Stimulated activated CD4-positive, alpha-beta T cell treated with anti-CD3 and anti-CD28 coated beads, Interleukin-4, amount 100 ng/mL, for 24 hours (primary cell): ENCODE results near the gene KCTD1.

ENCODE experiments used
- DNase-seq: peaks from one replicate; pipeline ENCODE4 v3.0.0-alpha.2; 2020

The KCTD1 gene

DNA sequence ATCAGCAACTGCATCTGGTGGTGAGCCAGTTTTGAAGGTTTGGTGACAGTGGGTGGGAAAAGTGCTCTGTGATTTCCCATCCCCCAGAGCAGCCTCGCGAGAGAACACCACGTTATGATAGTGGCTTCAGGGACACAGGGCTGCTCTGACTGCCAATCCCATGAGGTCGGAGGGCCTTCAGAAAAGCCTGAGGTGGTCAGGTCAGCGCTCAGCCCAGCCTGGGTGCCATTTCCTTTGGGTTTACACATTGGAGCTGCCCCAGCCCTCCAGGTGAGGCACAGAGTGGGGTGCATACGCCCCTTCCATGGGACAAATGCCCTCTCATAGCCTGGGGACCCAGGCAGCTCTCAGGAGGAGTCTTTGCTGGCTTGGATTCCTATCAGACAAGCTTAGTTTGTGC lies 126.8 kb downstream of the KCTD1 start:
- no peak for DNase-seq

DNA sequence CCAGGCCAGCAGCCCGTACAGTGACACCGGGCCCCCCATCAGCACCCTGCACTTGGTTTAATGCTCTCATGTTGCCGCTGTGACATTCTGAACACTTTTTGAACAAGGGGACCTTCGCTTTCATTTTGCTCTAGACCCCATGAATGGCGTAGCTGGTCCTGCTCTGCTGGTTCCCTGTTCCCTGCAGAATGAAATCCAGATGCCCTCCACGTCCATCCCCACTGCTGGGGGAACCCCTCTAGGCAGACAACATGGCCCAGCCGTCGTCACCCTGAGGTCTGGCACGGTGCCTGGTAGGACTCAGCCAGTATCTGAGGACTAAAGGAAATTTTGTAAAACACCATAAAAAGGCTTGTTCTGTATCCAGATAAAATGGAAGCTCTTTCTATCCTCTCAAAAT lies 128.6 kb downstream of the KCTD1 start:
- DNase-seq = no peak

DNA sequence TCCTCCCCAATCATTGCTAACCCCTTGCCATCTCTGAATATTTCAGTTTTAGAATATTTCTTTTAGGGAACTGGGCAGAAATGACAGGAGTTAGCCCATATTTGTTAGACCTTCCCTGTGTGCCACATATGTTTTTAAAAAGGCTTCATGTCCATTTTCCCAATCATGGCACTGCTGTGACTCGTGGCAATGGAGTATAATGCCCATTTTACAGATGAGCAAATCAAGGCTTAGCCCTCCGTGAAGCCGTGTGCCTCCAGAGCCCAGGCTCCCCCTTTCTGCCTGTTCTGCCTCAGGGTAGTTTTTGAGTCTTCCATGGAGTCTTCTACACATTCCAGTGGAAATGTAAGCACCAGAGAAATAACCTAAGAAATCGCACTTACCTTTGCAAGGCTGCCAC lies 130.1 kb downstream of the KCTD1 start:
- DNase-seq = no peak

DNA sequence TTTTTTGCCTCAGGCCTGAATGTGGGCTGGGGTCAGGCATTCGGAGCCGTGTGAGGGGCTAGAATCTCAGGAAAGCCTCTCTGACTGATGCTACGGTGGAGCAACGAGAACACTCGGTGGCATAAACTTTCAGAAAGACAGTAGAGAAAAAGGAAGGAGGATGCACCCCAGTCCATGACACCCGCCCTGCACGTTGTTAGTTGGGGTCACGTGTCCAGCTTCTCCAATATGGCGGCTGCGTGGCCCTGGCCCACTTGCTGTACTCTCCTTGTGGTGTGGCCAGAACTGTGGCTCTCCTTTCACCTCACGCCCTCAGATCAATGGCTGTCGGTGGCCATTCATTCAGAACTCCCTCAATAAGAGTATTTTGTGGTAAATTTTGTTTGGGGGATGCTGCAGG lies 131.2 kb downstream of the KCTD1 start:
- no peak for DNase-seq

DNA sequence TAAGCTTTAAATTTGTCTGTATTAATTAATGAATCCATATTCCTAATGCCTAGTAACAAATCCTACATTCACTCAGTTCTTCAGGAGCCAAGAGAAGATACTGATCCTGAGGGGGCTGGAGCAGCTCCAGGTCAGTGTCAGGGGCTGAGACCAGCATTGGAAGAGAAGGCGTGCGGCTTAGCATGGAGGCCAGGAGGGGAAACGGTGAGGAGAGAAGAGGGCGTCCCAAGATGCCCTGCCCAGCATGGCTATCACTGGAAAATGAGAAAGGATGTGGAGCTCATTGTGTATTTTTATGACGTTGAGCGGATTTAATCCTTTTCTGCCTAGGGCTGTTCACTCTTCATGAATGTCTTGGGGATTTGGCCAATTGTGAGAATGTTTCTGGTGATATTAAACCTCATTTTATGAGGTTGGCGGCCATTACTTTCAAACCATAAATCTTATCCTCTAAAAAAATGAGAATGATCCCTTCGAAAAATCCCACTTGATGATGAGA lies 131.7 kb downstream of the KCTD1 start:
- no peak for DNase-seq

DNA sequence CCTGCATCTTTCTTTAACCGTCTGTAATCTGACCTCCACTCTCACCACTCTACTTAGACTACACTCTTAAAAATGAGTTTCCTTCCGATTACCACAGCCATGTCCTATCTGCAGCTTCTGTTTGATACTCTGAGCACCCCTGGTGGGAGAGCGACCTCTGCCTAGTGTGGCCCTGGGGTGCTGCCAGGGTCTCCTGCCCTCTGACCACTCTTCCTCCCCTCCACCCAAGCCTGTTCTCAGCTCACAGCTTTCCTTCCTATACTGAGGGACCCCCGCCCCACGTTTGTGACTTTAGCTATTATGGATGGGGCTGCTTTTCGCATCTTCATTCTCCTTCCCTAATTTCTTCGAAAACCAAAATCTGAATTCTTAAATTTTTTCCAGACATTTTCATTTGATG lies 132.7 kb downstream of the KCTD1 start:
- no peak for DNase-seq

DNA sequence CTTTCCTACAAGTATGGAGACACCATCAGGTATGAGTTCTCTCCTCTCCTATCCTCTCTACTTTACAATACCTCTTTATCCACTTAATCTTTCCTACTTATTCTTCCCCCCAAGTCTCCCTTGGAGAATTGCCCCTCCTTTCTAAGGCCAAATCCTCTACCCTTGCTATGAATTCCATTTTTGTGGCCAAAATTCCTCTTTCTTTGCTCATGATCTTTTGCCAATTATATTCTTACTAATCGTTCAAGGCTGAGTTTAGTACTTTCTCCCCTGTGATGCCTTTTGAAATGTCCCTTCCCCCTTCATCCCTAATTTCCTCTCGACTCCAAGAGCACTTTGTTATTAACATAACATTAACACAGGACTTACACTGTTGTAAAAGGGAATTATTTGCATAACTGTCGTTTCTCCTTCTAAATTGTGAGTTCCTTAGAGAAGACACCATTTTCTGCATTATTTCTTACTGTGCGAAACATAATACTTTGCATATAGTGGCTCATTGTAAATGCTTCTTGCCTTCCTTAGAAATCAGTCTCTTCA lies 133.4 kb downstream of the KCTD1 start:
- no peak for DNase-seq

DNA sequence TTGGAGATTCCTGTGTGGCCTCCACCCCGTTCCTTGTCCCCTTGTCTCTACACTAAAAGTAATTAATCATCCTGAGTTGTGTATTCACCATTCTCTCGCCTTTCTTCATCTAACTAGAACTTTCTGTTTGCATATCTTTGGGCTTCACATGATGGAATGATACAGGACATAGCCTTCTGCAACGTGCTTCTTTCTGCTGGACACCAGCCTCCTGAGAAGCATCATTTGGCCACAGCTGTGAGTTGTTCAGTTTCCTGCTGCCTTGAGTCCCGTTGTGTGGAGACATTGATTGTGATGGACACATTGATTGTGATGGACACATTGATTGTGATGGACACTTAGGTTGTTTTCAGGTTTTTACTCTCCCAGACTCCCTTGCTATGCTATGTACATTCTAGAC lies 139.3 kb downstream of the KCTD1 start:
- DNase-seq = no peak

DNA sequence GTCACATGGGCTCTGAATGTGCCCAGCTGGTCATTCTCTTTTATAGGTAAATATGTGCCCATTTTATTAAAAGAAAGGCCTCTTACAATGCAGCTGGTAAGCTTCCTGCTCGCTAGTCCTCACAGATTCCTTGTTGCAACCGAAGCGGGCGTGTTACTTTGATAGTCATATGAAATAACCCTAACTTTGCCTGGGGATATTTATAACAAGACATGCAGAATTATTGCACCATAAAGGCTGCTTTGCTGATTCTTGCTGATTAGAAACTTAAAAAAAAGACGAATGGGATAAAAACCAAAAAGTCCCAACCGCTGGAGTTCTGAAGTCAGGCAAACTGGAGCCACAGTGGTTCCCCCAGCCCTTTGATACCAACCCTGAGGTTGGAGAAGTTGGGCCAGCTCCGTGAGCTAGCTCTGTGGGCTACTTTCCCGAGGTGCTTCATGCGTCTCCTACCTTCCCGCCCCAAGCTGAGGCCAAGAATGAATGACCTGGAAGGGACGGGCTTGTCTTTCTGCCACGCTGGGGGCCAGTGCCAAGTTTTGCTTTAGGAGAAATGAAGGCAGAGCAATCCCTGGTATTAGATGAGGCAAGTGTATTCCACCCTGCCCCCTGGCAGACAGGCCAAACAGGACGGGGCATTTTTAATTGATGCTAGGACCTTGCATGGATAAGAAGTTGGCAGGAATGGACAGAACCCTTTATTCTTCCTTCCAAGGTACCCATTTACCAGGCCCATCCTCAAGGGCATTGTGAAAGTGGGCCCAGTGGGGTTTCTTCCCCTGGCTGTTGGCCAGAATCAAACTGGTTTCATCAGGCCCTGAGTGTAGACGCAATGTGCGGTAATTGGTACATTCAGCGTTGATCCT lies 140.4 kb downstream of the KCTD1 start:
- no peak for DNase-seq

DNA sequence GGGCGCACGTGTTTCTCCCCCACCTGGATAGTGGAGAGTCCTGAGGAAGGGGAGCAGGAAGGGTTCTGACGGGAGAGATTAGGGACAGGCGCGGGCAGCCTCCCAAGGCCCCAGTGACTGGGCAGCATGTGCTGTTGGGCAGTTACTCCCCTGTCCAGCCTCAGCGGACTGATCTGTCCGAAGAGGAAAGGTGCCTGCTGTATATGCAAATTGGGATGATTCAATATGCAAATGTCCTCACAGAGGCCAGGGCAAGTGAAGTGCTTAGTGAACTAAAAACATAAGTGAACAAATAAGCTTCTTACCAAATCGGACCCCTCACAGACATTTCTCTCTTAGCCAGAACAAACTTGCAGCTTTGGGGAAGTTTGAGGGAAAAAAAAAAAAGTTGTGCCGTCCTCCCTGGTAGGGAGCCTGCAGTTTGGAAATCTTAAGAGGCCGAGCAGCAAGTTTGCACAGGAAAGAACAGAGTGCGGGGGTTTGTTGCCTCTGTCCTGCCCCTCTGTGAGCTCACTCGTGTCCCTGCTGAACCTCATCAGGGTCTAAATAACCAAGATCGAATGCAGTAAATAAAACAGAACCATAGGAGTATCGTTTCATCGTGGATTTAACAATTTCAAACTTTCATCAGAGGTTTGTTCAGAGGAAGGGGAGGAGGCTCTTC lies 141.4 kb downstream of the KCTD1 start:
- DNase-seq = no peak

DNA sequence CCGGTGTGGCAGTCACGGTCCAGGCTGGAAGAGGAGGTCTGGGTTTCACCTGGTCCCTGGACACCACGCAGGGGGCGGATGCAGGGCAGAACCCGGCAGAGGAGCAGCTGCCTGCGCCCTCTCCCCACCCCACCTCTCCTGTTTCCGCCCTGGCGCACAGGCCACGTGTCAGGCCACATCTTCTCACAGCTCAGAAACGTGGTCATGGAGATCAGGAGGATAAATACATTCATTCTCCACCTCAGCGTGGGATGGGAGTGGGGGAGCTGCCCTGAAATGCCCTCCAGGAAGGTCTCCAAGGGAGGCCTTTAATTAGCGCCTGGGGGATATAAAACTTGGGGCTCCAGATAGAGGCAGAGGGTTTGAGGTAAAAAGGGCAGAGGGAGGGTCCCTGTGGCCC lies 142.0 kb downstream of the KCTD1 start:
- DNase-seq = no peak

DNA sequence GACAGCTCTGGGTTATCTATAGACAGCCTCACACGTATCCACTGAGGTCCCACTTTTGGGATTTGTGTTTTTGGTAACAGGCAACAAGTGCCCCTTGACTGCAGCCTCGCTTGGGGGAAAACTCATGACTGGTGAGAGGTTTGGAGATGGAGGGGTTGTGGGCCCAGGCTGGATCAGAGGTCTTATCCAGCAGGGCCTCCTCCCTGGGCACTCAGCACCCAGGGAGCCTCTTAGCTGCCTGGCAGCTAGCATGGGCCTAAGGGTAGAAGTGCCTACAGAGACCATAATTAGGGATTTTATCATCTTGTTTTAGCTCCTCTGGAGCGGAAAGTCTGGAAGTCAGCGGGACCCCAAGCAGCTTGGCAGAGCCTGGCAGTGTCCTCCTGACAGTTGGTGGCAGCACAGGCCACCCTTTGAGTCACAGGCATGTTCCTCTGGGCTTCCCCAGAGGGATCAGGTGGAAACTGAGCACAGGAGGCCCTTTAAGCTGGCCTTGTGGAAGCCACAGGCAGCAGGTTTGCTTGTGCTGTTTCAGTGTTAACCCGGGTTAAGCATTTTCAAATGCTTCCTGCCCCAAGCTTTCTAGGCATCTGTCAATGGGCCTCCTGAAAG lies 143.1 kb downstream of the KCTD1 start:
- DNase-seq = no peak
